Osteocyte (in vitro differentiated cells): Measurements from ENCODE around the gene FFAR2. TPM values are rescaled to one million over a fixed set of nuclear protein-coding genes. Genes with fewer than 3 reads are reported as not detected.

Experiments
- DNase-seq: peaks from one replicate; pipeline ENCODE4 v3.0.0; 2021; ENCODE audit warnings: mixed read lengths; ENCODE audit not compliant: unreplicated experiment; ENCODE audit errors: extremely low spot score
- H3K27ac Mint-ChIP-seq: one replicate; pipeline ENCODE4 v1.8.0; 2021; ENCODE audit warnings: mild to moderate bottlenecking, mixed read lengths; ENCODE audit not compliant: unreplicated experiment
- H3K27me3 Mint-ChIP-seq: one replicate; pipeline ENCODE4 v1.8.0; 2021; ENCODE audit warnings: mixed read lengths; ENCODE audit not compliant: unreplicated experiment
- H3K36me3 Mint-ChIP-seq: one replicate; pipeline ENCODE4 v1.8.0; 2021; ENCODE audit warnings: mixed read lengths; ENCODE audit not compliant: unreplicated experiment
- H3K4me1 Mint-ChIP-seq: one replicate; pipeline ENCODE4 v1.8.0; 2021; ENCODE audit warnings: mixed read lengths; ENCODE audit not compliant: unreplicated experiment
- H3K4me3 Mint-ChIP-seq: one replicate; pipeline ENCODE4 v1.8.0; 2021; ENCODE audit warnings: mild to moderate bottlenecking, moderate library complexity, mixed read lengths; ENCODE audit not compliant: unreplicated experiment
- H3K9me3 Mint-ChIP-seq: one replicate; pipeline ENCODE4 v1.8.0; 2021; ENCODE audit warnings: mixed read lengths; ENCODE audit not compliant: unreplicated experiment
- CTCF ChIP-seq: fragments of 200-600 bp; sonication (generic); IDR thresholded peaks from 2 replicates; pipeline ENCODE4 v1.5.0; 2021; ENCODE audit warnings: antibody characterized with exemption, mild to moderate bottlenecking, moderate library complexity
- total RNA-seq: library from RNA; stranded (reverse); gene quantifications from 2 replicates; pipeline ENCODE4 v1.2.1, GENCODE V29; 2021

FFAR2 gene
- total RNA-seq, 1 donor from 2014 or later = not detected

DNA sequence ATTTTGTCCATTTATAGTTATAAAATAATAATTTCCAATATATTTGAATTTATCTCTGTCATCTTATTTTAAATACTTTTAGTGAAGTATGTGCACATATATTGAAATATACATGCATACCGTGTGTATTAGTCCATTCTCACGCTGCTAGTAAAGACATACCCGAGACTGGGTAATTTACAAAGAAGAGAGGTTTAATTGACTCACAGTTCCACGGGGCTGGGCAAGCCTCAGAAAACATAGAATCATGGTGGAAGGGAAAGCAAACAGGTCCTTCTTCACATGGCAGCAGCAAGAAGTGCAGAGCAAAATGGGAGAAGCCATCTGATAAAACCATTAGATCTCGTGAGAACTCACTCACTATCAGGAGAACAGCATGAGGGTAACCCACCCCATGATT lies 37.6 kb upstream of the FFAR2 start:
- H3K4me3 Mint-ChIP-seq = no peak overlapping the region
- no peak overlapping the region for H3K27ac Mint-ChIP-seq
- H3K36me3 Mint-ChIP-seq = no peaks in the 10 kb centered on the region
- no peaks in the 10 kb centered on the region for H3K4me1 Mint-ChIP-seq
- H3K9me3 Mint-ChIP-seq = no peaks in the 10 kb centered on the region
- H3K27me3 Mint-ChIP-seq = peaks cover 10% of the 10 kb centered on the region
- no peak for DNase-seq
- no peak for TF ChIP-seq CTCF

DNA sequence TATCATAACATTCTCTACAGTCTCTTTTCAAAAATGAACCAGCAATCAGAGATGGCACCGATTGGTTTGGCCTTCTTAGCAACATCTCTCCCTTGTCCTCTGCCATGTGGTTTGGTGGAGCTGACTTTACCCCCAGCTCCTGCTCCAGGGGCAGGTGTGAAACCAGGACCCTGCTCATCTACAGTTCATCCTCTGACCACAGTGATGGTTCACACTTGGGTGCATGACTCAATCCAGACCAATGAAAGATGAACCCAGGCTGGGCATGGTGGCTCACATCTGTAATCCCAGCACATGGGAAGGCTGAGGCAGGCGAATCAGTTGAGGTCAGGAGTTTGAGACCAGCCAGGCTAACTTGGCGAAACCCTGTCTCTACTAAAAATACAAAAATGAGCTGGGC lies 33.6 kb upstream of the FFAR2 start:
- TF ChIP-seq CTCF = no peak
- Mint-ChIP-seq H3K36me3 (no peaks in the 10 kb centered on the region), H3K27me3 (peaks cover 15% of the 10 kb centered on the region), H3K27ac (no peak overlapping the region), H3K9me3 (no peaks in the 10 kb centered on the region), H3K4me1 (no peaks in the 10 kb centered on the region), H3K4me3 (no peak overlapping the region)
- no peak for DNase-seq

- Mint-ChIP-seq H3K27me3 (peaks cover 10% of the 10 kb centered on the region), H3K36me3 (no peaks in the 10 kb centered on the region), H3K27ac (no peak overlapping the region), H3K9me3 (no peaks in the 10 kb centered on the region), H3K4me3 (no peak overlapping the region), H3K4me1 (no peaks in the 10 kb centered on the region)
- DNase-seq = no peak
- no peak for TF ChIP-seq CTCF
Observed at GRCh38 chr19:35416331-35416730, 31.7 kb upstream of the FFAR2 start.

DNA sequence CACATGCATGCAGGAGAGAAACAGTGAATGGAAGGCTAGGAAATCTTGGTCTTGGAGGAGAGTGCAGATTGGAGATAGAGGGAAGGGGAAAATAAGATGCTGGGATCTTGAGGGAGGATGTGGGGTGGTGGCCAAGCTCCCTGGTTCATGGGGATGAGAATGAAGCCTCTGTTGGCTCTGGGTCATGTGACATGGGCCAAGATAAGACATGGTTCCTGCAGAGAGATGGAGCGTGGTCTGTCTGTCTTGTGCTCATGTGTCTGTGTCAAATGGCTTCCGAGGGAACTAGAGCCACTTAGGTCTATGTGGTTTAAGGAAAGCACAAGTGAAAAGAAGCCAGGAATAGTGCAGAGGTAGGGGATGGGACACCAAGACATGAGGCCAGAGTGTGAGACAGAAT lies 30.8 kb upstream of the FFAR2 start:
- Mint-ChIP-seq H3K27me3 (peaks cover 6% of the 10 kb centered on the region), H3K4me3 (no peak overlapping the region), H3K9me3 (no peaks in the 10 kb centered on the region), H3K4me1 (no peaks in the 10 kb centered on the region), H3K36me3 (no peaks in the 10 kb centered on the region), H3K27ac (no peak overlapping the region)
- no peak for DNase-seq
- TF ChIP-seq CTCF = no peak

DNA sequence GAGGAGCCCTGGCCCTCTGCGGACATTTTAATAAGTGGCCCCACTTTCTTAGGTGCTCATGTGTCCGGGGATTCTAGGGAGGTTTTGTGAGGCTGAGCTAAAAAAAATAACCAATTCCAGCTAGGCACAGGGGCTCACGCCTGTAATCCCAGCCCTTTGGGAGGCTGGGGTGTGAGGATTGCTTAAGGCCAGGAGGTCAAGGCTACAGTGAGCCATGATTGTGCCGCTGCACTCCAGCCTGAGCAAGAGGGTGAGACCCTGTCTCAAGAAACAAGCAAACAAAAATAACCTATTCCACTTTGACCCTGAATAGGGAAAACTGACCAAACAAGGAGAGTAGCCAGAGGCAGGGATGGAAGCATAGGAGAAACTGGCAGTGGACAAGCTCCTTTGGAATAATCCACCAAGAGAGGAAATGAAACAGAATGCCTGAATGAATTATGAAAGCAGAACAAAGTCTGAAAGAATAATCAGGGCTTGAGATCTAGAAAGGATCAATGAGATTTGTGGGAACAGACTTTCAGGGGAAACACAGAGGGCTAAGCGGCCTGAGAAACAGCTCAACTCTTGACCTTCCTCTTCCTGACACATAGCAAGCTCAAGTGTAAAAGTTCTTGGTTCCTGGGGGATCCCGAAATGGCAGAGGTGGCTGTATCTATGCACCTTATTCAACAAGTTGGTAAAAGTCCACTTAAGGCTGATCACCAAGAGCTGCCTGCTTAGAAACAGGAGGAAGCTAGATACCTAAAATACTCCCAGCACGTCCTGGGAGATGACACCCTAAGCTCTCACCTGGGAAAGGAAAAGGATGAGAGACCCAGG lies 30.1 kb upstream of the FFAR2 start:
- no peak for TF ChIP-seq CTCF
- Mint-ChIP-seq H3K36me3 (no peaks in the 10 kb centered on the region), H3K27ac (no peak overlapping the region), H3K27me3 (peaks cover 6% of the 10 kb centered on the region), H3K4me1 (no peaks in the 10 kb centered on the region), H3K9me3 (no peaks in the 10 kb centered on the region), H3K4me3 (no peak overlapping the region)
- DNase-seq = no peak
